ENCODE measurements around the gene SHC4.

The SHC4 gene

GRCh38 chr15:48945386-48945785 is 18.3 kb downstream of the SHC4 start:
- Histone ChIP-seq H3K27ac (ENCODE audit: low read depth, low read length, severe bottlenecking) (no peak overlapping the region), H3K9me3 (ENCODE audit: control insufficient read depth, low read length) (no peaks in the 10 kb centered on the region), H3K36me3 (ENCODE audit: control insufficient read depth, insufficient read depth, low read length) (no peaks in the 10 kb centered on the region), H3K4me3 (ENCODE audit: extremely low read depth, insufficient read depth, low read length, poor library complexity, severe bottlenecking) (no peak overlapping the region), H3K4me1 (ENCODE audit: control insufficient read depth, insufficient read depth, low read length, poor library complexity, severe bottlenecking) (peaks cover 10% of the 10 kb centered on the region)
- no CpG with 5 or more reads among the region's 2 CpGs for WGBS, 2 experiments (ENCODE audit: insufficient coverage in 2 of 2)

- WGBS, 2 experiments (ENCODE audit: insufficient coverage in 2 of 2) = 90 to 97% methylated on average over 3 to 4 of the region's 5 CpGs
- H3K4me1 ChIP-seq (ENCODE audit: control insufficient read depth, insufficient read depth, low read length, poor library complexity, severe bottlenecking) = peaks cover 12% of the 10 kb centered on the region
- H3K27ac ChIP-seq (ENCODE audit: low read depth, low read length, severe bottlenecking) = no peak overlapping the region
- H3K4me3 ChIP-seq (ENCODE audit: extremely low read depth, insufficient read depth, low read length, poor library complexity, severe bottlenecking) = no peak overlapping the region
- no peaks in the 10 kb centered on the region for H3K9me3 ChIP-seq (ENCODE audit: control insufficient read depth, low read length)
- H3K36me3 ChIP-seq (ENCODE audit: control insufficient read depth, insufficient read depth, low read length) = no peaks in the 10 kb centered on the region
These were observed 21.8 kb downstream of the SHC4 start for GRCh38 chr15:48941904-48942303.

DNA sequence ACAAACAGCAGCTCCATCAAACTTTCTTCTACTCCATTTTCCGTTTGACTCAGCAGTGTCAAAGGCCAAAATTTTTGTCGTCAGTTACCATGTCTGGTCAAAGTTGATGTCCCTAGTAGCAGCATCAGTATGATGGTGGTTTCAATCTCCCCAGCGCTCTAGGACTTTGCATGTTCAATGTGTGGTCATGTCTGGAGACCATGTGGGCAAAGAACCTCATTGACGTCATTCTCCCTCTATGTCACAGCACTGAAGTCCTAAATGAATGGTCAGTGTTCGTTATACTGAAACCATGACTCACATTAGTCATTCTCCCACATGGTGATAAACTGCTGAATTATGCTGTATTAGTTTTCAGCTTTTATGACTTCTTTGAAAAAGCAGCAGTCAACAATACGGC is 23.2 kb downstream of the SHC4 start:
- Histone ChIP-seq H3K27ac (ENCODE audit: low read depth, low read length, severe bottlenecking) (no peak overlapping the region), H3K4me1 (ENCODE audit: control insufficient read depth, insufficient read depth, low read length, poor library complexity, severe bottlenecking) (peaks cover 4% of the 10 kb centered on the region), H3K9me3 (ENCODE audit: control insufficient read depth, low read length) (no peaks in the 10 kb centered on the region), H3K4me3 (ENCODE audit: extremely low read depth, insufficient read depth, low read length, poor library complexity, severe bottlenecking) (no peak overlapping the region), H3K36me3 (ENCODE audit: control insufficient read depth, insufficient read depth, low read length) (no peaks in the 10 kb centered on the region)
- WGBS, 2 experiments (ENCODE audit: insufficient coverage in 2 of 2) = 96 to 100% methylated on average over 3 to 4 of the region's 6 CpGs

DNA sequence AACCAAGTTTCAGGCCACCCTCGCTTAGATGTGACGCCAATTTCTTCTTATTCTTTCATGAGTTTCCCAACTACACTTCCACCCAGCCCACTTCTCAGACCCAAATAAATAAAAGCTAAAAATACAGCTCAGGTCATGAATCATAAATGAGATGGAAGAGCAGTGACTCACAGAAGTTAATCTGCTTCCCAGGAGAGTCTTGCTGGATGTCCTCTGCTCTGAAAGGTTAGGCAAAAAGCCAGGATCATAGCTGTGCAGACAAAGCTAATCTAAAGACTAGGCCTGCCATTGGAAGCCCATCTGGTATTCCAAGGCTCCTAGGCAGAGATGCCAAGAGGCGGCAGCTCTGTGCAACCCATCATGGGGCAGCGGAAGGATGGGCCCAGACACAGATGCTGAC is 24.1 kb downstream of the SHC4 start:
- 96 to 100% methylated on average over 1 to 2 of the region's 4 CpGs for WGBS, 2 experiments (ENCODE audit: insufficient coverage in 2 of 2)
- no peak overlapping the region for H3K27ac ChIP-seq (ENCODE audit: low read depth, low read length, severe bottlenecking)

GRCh38 chr15:48937886-48938285 is 25.8 kb downstream of the SHC4 start:
- Histone ChIP-seq H3K9me3 (ENCODE audit: control insufficient read depth, low read length) (no peaks in the 10 kb centered on the region), H3K36me3 (ENCODE audit: control insufficient read depth, insufficient read depth, low read length) (no peaks in the 10 kb centered on the region), H3K4me3 (ENCODE audit: extremely low read depth, insufficient read depth, low read length, poor library complexity, severe bottlenecking) (no peak overlapping the region), H3K27ac (ENCODE audit: low read depth, low read length, severe bottlenecking) (no peak overlapping the region), H3K4me1 (ENCODE audit: control insufficient read depth, insufficient read depth, low read length, poor library complexity, severe bottlenecking) (peaks cover 3% of the 10 kb centered on the region)
- no CpG with 5 or more reads among the region's 2 CpGs for WGBS, 2 experiments (ENCODE audit: insufficient coverage in 2 of 2)

More for the DNA sequence above, 24.1 kb downstream of the SHC4 start:
- H3K4me1 ChIP-seq (ENCODE audit: control insufficient read depth, insufficient read depth, low read length, poor library complexity, severe bottlenecking) = peaks cover 3% of the 10 kb centered on the region
- no peaks in the 10 kb centered on the region for H3K36me3 ChIP-seq (ENCODE audit: control insufficient read depth, insufficient read depth, low read length)
- H3K4me3 ChIP-seq (ENCODE audit: extremely low read depth, insufficient read depth, low read length, poor library complexity, severe bottlenecking) = no peak overlapping the region
- no peaks in the 10 kb centered on the region for H3K9me3 ChIP-seq (ENCODE audit: control insufficient read depth, low read length)

DNA sequence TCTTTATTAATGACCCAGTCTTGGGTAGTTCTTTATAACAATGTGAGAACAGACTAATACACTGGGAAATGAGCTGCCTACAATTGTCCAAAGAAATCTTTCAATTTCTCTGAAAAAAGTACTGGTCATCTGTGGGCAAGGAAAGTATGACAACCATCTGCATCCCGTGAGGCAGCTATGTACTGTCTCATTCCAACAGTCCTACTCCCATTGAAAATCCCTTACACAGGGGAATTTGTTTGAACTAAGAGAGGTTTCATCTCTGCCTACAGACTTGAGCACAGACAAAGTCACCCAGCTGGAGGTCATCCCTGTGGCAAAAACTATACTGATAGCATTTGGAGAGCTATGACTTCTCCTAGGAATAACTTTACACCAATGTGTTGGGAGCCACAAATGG is 27.1 kb downstream of the SHC4 start:
- H3K27ac ChIP-seq (ENCODE audit: low read depth, low read length, severe bottlenecking) = no peak overlapping the region
- no peaks in the 10 kb centered on the region for H3K9me3 ChIP-seq (ENCODE audit: control insufficient read depth, low read length)
- no peaks in the 10 kb centered on the region for H3K36me3 ChIP-seq (ENCODE audit: control insufficient read depth, insufficient read depth, low read length)
- WGBS, 2 experiments (ENCODE audit: insufficient coverage in 2 of 2) = no CpG with 5 or more reads among the region's 1 CpG
- H3K4me3 ChIP-seq (ENCODE audit: extremely low read depth, insufficient read depth, low read length, poor library complexity, severe bottlenecking) = no peak overlapping the region
- H3K4me1 ChIP-seq (ENCODE audit: control insufficient read depth, insufficient read depth, low read length, poor library complexity, severe bottlenecking) = peaks cover 3% of the 10 kb centered on the region

DNA sequence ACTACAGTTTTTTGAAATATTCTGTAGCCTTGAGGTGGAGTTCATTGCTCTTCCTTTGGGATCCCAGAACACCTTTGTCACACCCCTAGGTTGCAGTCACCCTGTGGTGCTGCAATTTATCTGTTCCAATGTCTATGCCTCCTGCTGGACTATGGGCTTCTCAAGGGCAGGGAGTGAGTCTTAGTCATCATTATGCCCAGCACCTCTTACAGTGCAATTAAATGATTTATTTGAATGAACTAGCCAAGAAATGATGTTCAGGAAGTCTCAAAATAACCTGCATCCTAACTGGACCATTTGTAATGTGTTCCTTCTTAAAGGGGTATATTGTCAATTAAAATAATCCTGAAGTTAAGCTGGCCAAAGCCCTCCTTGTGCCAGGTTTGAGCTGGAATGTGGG is 28.5 kb downstream of the SHC4 start:
- peaks cover 3% of the 10 kb centered on the region for H3K4me1 ChIP-seq (ENCODE audit: control insufficient read depth, insufficient read depth, low read length, poor library complexity, severe bottlenecking)
- no peaks in the 10 kb centered on the region for H3K36me3 ChIP-seq (ENCODE audit: control insufficient read depth, insufficient read depth, low read length)
- H3K9me3 ChIP-seq (ENCODE audit: control insufficient read depth, low read length) = no peaks in the 10 kb centered on the region
- no peak overlapping the region for H3K27ac ChIP-seq (ENCODE audit: low read depth, low read length, severe bottlenecking)
- no peak overlapping the region for H3K4me3 ChIP-seq (ENCODE audit: extremely low read depth, insufficient read depth, low read length, poor library complexity, severe bottlenecking)

DNA sequence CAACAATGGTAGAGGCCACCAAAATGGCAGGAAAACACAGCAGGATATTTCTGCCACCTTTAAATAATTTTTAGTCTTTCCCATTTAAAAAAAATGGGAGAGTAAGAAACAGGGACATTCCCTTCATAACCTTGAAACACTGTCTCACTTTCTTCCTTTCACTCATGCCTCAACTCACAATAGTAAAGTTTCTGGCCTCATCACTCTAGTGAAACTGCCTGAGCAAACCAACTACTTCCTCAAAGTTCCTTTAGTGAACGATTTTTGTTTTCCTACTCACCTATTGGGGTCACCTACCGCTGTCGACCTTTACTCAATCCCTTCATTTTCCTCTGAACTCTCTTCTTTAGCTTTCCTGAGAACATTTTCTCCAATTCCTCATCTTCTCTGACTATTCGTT is 33.0 kb downstream of the SHC4 start:
- WGBS, 2 experiments (ENCODE audit: insufficient coverage in 2 of 2) = 85 to 92% methylated on average over 3 to 4 of the region's 4 CpGs
- Histone ChIP-seq H3K9me3 (ENCODE audit: control insufficient read depth, low read length) (no peaks in the 10 kb centered on the region), H3K4me3 (ENCODE audit: extremely low read depth, insufficient read depth, low read length, poor library complexity, severe bottlenecking) (no peak overlapping the region), H3K36me3 (ENCODE audit: control insufficient read depth, insufficient read depth, low read length) (no peaks in the 10 kb centered on the region), H3K27ac (ENCODE audit: low read depth, low read length, severe bottlenecking) (no peak overlapping the region), H3K4me1 (ENCODE audit: control insufficient read depth, insufficient read depth, low read length, poor library complexity, severe bottlenecking) (peaks cover 5% of the 10 kb centered on the region)

- Histone ChIP-seq H3K9me3 (ENCODE audit: control insufficient read depth, low read length) (no peaks in the 10 kb centered on the region), H3K27ac (ENCODE audit: low read depth, low read length, severe bottlenecking) (no peak overlapping the region), H3K4me1 (ENCODE audit: control insufficient read depth, insufficient read depth, low read length, poor library complexity, severe bottlenecking) (peaks cover 5% of the 10 kb centered on the region), H3K36me3 (ENCODE audit: control insufficient read depth, insufficient read depth, low read length) (no peaks in the 10 kb centered on the region), H3K4me3 (ENCODE audit: extremely low read depth, insufficient read depth, low read length, poor library complexity, severe bottlenecking) (no peak overlapping the region)
- WGBS, 2 experiments (ENCODE audit: insufficient coverage in 2 of 2) = 94 to 96% methylated on average over 2 to 3 of the region's 3 CpGs
These were observed 34.1 kb downstream of the SHC4 start for GRCh38 chr15:48929661-48930060.

- no peaks in the 10 kb centered on the region for H3K36me3 ChIP-seq (ENCODE audit: control insufficient read depth, insufficient read depth, low read length)
- 100% methylated on average over 2 of the region's 6 CpGs; no CpG with 5 or more reads in 1 of the 2 experiments for WGBS, 2 experiments (ENCODE audit: insufficient coverage in 2 of 2)
- H3K27ac ChIP-seq (ENCODE audit: low read depth, low read length, severe bottlenecking) = no peak overlapping the region
- H3K4me1 ChIP-seq (ENCODE audit: control insufficient read depth, insufficient read depth, low read length, poor library complexity, severe bottlenecking) = peaks cover 5% of the 10 kb centered on the region
- no peaks in the 10 kb centered on the region for H3K9me3 ChIP-seq (ENCODE audit: control insufficient read depth, low read length)
- no peak overlapping the region for H3K4me3 ChIP-seq (ENCODE audit: extremely low read depth, insufficient read depth, low read length, poor library complexity, severe bottlenecking)
These were observed 34.7 kb downstream of the SHC4 start for GRCh38 chr15:48928877-48929538.

GRCh38 chr15:48925714-48926223 is 38.0 kb downstream of the SHC4 start:
- Histone ChIP-seq H3K27ac (ENCODE audit: low read depth, low read length, severe bottlenecking) (peak overlapping the region; percentile 75), H3K4me3 (ENCODE audit: extremely low read depth, insufficient read depth, low read length, poor library complexity, severe bottlenecking) (no peak overlapping the region), H3K4me1 (ENCODE audit: control insufficient read depth, insufficient read depth, low read length, poor library complexity, severe bottlenecking) (peaks cover 5% of the 10 kb centered on the region), H3K36me3 (ENCODE audit: control insufficient read depth, insufficient read depth, low read length) (no peaks in the 10 kb centered on the region), H3K9me3 (ENCODE audit: control insufficient read depth, low read length) (no peaks in the 10 kb centered on the region)
- WGBS, 2 experiments (ENCODE audit: insufficient coverage in 2 of 2) = 54 to 59% methylated on average over 9 of the region's 9 CpGs
